Thoracic aorta (tissue), 2 donors: Measurements from ENCODE around the gene MLXIP. TPM values are rescaled to one million over a fixed set of nuclear protein-coding genes. Genes with fewer than 3 reads are reported as not detected.

Experiments
- ATAC-seq: fragments of 150-250 bp; one replicate; pipeline ENCODE4 v1.8.0; 2017; ENCODE audit warnings: low read depth; ENCODE audit not compliant: insufficient number of reproducible peaks, low FRiP score
- DNase-seq: peaks from one replicate; pipeline ENCODE4 v3.0.0-alpha.2; 2020; ENCODE audit warnings: low spot score
- H3K27ac ChIP-seq, 2 donors: fragments of 200-600 bp; sonication (generic); 1 replicate in 1 of 2; 2 replicates in 1 of 2; pipeline ENCODE4 v1.5.1; 2016; ENCODE audit warnings: mild to moderate bottlenecking in 2 of 2, moderate library complexity in 2 of 2
- H3K27me3 ChIP-seq: fragments of 200-600 bp; sonication (generic); replicated peaks from 2 replicates; pipeline ENCODE4 v1.6.0; 2016; ENCODE audit warnings: mild to moderate bottlenecking; ENCODE audit not compliant: insufficient read depth
- H3K36me3 ChIP-seq: fragments of 200-600 bp; sonication (generic); one replicate; pipeline ENCODE4 v1.5.1; 2016
- H3K4me1 ChIP-seq, 2 donors: fragments of 200-600 bp; sonication (generic); 1 replicate in 1 of 2; 2 replicates in 1 of 2; pipeline versions ENCODE4 v1.5.1 to v1.6.0; 2016; ENCODE audit warnings: low read depth in 2 of 2, mild to moderate bottlenecking in 1 of 2; ENCODE audit not compliant: control insufficient read depth in 1 of 2
- H3K4me3 ChIP-seq: fragments of 200-600 bp; sonication (generic); 2 replicates; pipeline ENCODE4 v1.5.1; 2016; ENCODE audit warnings: mild to moderate bottlenecking
- H3K9me3 ChIP-seq: fragments of 200-600 bp; sonication (generic); 2 replicates; pipeline ENCODE4 v1.5.1; 2016
- total RNA-seq, 2 donors: library from RNA; depleted of rRNA; stranded (reverse); fragments of >200 nt; gene quantifications; one replicate each; pipeline versions ENCODE4 v1.1.0 to v1.2.3, GENCODE V29; 2016
- TF ChIP-seq, protein P1 (sequence below): fragments of 200-600 bp; sonication (generic); IDR thresholded peaks from one replicate; pipeline ENCODE4 v1.5.1; 2019; ENCODE audit warnings: antibody characterized with exemption

Gene MLXIP
- total RNA-seq, 2 donors from 2014 or later, result 35.5 to 50.3 TPM

DNA sequence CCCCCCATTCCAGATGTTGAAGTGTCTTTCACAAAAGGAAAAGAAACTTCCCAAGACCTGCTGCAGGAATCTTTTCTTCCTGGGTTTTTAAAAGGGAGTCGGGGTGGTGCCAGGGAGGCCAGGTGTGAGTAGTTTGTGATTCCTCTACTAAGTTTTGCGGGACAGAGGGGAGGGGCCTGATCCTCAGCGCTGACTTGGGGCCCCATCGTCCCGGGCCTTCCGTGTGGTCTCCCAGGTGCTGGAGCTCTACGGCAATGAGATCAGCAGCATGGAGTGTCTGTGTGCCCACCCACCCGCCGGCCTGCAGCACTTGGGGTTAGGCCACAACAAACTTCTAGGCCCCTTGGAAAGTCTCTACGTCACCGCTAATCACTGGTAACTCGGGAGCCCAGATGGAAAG is 108.9 kb downstream of the MLXIP start:
- Histone ChIP-seq H3K4me1 (peaks cover 5 to 8% of the 10 kb centered on the region in 2 donors), H3K4me3 (no peak overlapping the region), H3K36me3 (no peaks in the 10 kb centered on the region), H3K27me3 (peaks cover 3% of the 10 kb centered on the region), H3K9me3 (no peaks in the 10 kb centered on the region), H3K27ac (no peak overlapping the region)
- DNase-seq (no peak), ATAC-seq (no peak)
- TF ChIP-seq, protein P1, sequence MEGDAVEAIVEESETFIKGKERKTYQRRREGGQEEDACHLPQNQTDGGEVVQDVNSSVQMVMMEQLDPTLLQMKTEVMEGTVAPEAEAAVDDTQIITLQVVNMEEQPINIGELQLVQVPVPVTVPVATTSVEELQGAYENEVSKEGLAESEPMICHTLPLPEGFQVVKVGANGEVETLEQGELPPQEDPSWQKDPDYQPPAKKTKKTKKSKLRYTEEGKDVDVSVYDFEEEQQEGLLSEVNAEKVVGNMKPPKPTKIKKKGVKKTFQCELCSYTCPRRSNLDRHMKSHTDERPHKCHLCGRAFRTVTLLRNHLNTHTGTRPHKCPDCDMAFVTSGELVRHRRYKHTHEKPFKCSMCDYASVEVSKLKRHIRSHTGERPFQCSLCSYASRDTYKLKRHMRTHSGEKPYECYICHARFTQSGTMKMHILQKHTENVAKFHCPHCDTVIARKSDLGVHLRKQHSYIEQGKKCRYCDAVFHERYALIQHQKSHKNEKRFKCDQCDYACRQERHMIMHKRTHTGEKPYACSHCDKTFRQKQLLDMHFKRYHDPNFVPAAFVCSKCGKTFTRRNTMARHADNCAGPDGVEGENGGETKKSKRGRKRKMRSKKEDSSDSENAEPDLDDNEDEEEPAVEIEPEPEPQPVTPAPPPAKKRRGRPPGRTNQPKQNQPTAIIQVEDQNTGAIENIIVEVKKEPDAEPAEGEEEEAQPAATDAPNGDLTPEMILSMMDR, result no peak

DNA sequence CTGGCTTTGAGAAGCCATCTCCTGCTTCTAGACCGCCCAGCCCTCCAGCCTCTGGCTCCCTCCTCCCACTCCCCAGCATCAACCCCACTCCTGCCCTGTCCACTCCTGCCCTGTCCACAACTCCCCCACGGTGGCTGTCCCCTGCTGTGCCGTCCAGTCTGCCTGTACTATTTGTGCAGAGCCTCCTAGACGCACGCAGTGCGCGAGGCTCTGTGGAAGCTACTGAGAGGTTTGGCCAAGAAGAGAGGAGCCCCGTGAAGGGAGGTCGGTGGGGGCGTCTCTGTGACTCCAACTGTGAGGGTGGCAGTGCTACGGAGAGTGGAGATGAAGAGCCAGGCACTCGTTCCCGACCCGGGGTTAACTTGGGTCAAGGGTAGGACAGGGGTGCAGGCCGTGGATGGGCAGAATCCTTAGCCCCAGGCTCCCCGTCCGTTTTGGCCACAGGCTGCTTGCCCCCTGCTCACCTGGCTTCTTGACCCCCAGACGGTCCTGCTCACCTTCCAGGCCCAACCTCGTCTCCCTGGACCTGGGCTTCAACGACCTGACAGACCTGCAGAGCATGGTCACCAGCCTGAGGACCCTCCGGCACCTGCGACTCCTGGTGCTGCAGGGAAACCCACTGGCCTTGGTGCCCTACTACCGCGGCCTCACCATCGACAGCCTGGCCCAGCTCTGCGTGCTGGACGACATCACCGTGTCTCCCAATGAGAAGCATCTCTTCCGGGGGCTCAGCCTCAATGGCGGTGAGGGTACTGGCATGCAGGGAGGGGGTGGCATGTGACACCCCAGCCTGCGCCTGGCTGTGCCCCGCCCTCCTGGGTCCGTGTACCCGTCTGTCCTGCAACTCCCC is 111.3 kb downstream of the MLXIP start:
- ATAC-seq, result no peak
- H3K36me3 ChIP-seq, result no peaks in the 10 kb centered on the region
- H3K4me3 ChIP-seq, result no peak overlapping the region
- no peaks in the 10 kb centered on the region for H3K27me3 ChIP-seq
- no peak overlapping the region for H3K27ac ChIP-seq
- no peaks in the 10 kb centered on the region for H3K9me3 ChIP-seq
- DNase-seq, result no peak
- H3K4me1 ChIP-seq, result no peaks in the 10 kb centered on the region
- TF ChIP-seq, protein P1, result no peak

DNA sequence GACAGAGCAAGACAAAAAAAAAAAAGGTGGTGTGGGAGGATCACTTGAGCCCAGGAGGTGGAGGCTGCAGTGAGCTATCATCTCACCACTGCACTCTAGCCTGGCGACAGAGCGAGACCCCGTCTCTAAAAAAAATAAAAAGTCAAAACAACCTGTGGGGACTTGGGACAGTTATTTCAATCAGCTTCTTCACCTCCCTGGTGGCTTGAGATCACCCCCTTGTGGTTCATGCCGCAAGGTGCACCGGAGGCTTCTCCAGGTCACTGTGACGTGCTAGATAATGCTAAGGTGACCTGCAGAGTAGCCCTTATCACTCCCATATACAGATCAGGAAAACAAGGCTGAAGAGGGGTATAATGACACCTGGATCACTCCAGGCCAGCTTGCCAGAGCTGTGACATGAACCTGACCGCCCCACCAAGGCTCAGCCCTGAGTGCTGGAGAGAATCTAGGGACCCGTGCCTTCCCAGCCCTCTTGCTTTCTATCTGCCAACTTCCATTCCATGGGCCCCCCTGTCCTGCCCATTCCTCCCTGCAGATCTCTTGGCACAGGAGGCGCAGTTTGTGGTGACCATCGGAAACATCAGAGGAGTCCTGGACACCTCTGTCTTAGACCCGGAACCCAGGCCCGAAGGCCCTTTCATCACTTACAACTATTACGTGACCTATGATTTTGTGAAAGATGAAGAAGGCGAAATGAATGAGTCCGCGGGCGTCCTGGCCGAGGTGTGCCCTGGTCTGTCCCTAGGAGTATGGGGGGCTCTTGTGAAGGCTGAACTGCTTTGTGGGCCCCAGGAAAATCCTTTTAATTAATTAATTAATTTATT is 112.5 kb downstream of the MLXIP start:
- Histone ChIP-seq H3K4me3 (no peak overlapping the region), H3K9me3 (no peaks in the 10 kb centered on the region), H3K4me1 (no peaks in the 10 kb centered on the region), H3K27ac (no peak overlapping the region), H3K27me3 (no peaks in the 10 kb centered on the region), H3K36me3 (no peaks in the 10 kb centered on the region)
- TF ChIP-seq, protein P1, result peak; percentile 34
- ATAC-seq (no peak), DNase-seq (no peak)

DNA sequence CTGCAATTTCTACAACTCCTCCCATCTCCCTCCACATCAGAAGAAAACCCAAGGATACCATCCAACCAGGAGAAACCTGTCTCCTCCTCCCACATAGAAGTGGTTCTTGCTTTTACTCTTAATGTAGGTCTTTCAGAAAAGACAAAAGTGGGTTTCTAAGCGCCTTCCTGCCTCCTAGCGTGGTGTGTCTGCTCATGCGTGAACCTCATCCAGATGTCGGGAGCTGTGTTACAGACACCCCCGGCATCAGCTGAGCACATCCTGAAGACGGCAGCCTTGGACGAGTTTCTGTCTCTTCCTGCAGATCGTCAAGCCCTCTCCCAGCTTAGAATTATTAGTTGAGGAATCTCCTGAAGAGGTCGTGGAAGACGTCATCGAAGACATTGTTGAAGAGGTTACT is 113.9 kb downstream of the MLXIP start:
- H3K4me3 ChIP-seq, result no peak overlapping the region
- H3K27ac ChIP-seq, result no peak overlapping the region
- no peaks in the 10 kb centered on the region for H3K4me1 ChIP-seq
- ATAC-seq (no peak), DNase-seq (no peak)
- H3K27me3 ChIP-seq, result no peaks in the 10 kb centered on the region
- no peaks in the 10 kb centered on the region for H3K36me3 ChIP-seq
- no peaks in the 10 kb centered on the region for H3K9me3 ChIP-seq
- TF ChIP-seq, protein P1, result no peak

DNA sequence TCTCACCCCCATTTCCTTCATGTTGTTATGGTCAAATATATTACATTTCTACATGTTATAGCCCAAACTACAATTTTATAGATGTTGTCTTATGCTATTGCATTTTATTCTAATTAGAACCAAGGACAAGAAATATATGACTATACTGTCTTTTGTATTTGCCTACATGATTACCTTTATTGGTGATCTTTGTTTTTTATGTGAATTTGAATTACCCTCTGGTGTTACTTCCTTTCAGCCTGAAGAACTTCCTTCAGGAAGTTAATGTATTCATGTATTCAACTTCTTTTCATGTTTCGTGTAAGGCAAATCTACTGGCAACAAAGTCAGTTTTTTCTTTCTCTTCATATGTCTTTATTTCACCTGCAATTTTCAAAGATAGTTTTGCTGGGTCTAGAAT is 116.2 kb downstream of the MLXIP start:
- TF ChIP-seq, protein P1, result no peak
- Histone ChIP-seq H3K4me1 (no peaks in the 10 kb centered on the region), H3K36me3 (no peaks in the 10 kb centered on the region), H3K4me3 (no peak overlapping the region), H3K9me3 (no peaks in the 10 kb centered on the region), H3K27ac (no peak overlapping the region), H3K27me3 (no peaks in the 10 kb centered on the region)
- DNase-seq, result no peak
- ATAC-seq, result no peak
